Activated naive CD4-positive, alpha-beta T cell treated with anti-CD3 and anti-CD28 coated beads for 36 hours (primary cell): ENCODE results near the gene BRAT1. TPM values are rescaled to one million over a fixed set of nuclear protein-coding genes. Genes with fewer than 3 reads are reported as not detected.

ENCODE experiments used
- CTCF ChIA-PET: fragments of 350-600 bp; sonication (Branson Sonifier 250); formaldehyde crosslinking; loops from one replicate; lab custom pipeline; 2021; ENCODE audit warnings: antibody characterized with exemption; lab: Charles Lee
- DNase-seq: peaks from one replicate; pipeline ENCODE4 v3.0.0-alpha.2; 2020
- H3K27ac Mint-ChIP-seq: one replicate; pipeline ENCODE4 v1.8.0; 2021; ENCODE audit warnings: mild to moderate bottlenecking, mixed read lengths
- H3K27me3 Mint-ChIP-seq: one replicate; pipeline ENCODE4 v1.8.0; 2021; ENCODE audit warnings: low read depth, mixed read lengths
- H3K36me3 Mint-ChIP-seq: one replicate; pipeline ENCODE4 v1.8.0; 2021; ENCODE audit warnings: low read depth, mixed read lengths
- H3K4me1 Mint-ChIP-seq: one replicate; pipeline ENCODE4 v1.8.0; 2021; ENCODE audit warnings: low read depth, mixed read lengths
- H3K4me3 Mint-ChIP-seq: one replicate; pipeline ENCODE4 v1.8.0; 2021; ENCODE audit warnings: mild to moderate bottlenecking, moderate library complexity, mixed read lengths
- H3K9me3 Mint-ChIP-seq: one replicate; pipeline ENCODE4 v1.8.0; 2021; ENCODE audit warnings: mixed read lengths
- intact Hi-C: fragments of 100-400 bp; cut with micrococcal nuclease; formaldehyde crosslinking; loops from one replicate; pipeline ENCODE4 v1.15.1; 2023
- total RNA-seq, 2 experiments: library from RNA; stranded (reverse); gene quantifications; one replicate each; pipeline ENCODE4 v1.2.3, GENCODE V29; 2021

The BRAT1 gene
- total RNA-seq, 2 experiments from 2014 or later, result 26.8 to 27.3 TPM

DNA sequence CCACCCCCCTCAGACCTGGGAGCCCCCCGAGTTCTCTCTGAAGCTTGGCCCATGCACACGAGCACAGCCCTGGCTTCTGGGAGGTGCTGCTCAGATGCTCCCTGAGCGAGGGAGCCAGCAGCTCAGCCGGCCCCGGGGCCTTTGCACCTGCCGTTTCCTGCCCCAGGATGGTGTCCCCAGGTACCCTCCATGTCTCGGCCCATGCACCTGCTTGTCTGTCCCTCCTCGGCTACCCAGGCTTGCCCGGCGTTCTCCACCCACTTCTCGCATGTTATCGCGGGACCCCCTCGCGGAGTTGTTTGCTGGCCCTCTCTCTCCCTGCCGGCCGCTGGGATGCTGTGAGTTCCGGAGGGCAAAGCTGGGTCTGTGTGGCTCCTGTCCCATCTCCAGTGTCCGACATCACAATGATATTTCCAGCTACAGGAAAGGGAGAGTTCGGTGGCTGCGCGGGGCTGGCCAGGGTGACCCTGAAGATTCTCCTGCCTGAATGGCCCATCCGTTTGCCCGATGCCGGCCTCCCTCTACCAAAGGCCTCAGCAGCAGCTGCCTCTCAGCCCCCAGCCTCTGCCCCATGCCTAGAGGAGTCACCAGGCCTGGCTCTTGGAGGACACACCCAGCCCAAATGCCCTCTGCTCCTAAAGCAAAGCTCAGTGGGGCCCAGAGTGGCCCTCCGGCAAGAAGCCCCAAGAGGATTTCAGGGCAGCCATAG is 48.0 kb downstream of the BRAT1 start:
- intact Hi-C loops, result no loop called here
- CTCF ChIA-PET, result interaction anchor here (0.6 kb wide), 2 partner anchors 102 to 174 kb away, joined by 3 read pairs; no protein-coding TSS in a partner anchor
- Mint-ChIP-seq H3K27ac (no peak overlapping the region), H3K27me3 (no peaks in the 10 kb centered on the region), H3K36me3 (no peaks in the 10 kb centered on the region), H3K4me3 (no peak overlapping the region), H3K9me3 (no peaks in the 10 kb centered on the region), H3K4me1 (peaks cover 46% of the 10 kb centered on the region)
- DNase-seq, result no peak

DNA sequence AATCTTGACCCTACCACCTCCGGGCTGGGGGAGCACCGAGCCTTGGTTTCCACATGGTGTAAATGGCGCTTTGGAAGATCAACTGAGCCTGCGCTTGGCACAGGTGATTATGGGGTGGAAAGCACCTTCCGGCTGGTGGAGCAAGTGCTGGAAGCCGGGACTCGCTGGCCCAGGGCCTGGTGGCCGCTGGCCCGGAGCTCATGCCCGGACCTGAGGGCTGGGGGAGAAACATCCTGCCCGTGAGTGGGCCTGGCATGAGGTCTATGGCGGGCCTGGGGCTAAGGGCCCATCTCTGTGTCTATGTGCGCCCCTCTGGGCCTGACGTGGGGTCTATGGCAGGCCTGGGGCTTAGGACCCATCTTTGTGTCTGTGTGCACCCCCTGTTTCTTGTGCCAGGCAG is 49.9 kb downstream of the BRAT1 start:
- Mint-ChIP-seq H3K9me3 (no peaks in the 10 kb centered on the region), H3K4me3 (no peak overlapping the region), H3K36me3 (no peaks in the 10 kb centered on the region), H3K27ac (no peak overlapping the region), H3K27me3 (no peaks in the 10 kb centered on the region), H3K4me1 (peaks cover 27% of the 10 kb centered on the region)
- intact Hi-C loops, result no loop called here
- CTCF ChIA-PET, result no interaction called here
- DNase-seq, result no peak

DNA sequence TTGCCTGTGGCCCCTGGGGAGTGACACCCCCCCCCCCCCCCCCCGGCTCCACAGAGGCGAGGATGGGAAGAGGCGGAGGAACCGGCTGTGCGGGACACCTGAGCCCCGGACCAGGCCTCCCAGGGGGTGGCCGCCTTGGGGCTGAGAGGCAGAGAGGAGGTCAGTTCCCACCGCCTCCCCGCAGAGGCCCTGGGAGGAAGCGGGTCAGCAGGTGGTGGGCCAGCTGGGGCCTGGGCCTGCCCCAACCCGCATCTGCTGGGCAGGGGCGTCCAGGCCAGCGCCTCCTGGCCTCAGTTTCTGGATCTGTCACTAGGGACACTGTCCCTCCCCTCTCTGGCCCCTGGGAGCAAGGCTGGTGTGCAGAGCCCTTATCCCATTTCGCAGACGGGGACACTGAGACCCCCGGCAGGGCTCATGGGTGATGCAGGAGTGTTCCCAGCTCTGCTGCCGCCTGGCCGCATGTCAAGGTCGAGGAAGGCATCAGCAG is 50.4 kb downstream of the BRAT1 start:
- DNase-seq, result no peak
- Mint-ChIP-seq H3K9me3 (no peaks in the 10 kb centered on the region), H3K36me3 (no peaks in the 10 kb centered on the region), H3K27ac (no peak overlapping the region), H3K4me3 (no peak overlapping the region), H3K27me3 (no peaks in the 10 kb centered on the region), H3K4me1 (peaks cover 23% of the 10 kb centered on the region)
- intact Hi-C loops, result no loop called here
- CTCF ChIA-PET, result no interaction called here

DNA sequence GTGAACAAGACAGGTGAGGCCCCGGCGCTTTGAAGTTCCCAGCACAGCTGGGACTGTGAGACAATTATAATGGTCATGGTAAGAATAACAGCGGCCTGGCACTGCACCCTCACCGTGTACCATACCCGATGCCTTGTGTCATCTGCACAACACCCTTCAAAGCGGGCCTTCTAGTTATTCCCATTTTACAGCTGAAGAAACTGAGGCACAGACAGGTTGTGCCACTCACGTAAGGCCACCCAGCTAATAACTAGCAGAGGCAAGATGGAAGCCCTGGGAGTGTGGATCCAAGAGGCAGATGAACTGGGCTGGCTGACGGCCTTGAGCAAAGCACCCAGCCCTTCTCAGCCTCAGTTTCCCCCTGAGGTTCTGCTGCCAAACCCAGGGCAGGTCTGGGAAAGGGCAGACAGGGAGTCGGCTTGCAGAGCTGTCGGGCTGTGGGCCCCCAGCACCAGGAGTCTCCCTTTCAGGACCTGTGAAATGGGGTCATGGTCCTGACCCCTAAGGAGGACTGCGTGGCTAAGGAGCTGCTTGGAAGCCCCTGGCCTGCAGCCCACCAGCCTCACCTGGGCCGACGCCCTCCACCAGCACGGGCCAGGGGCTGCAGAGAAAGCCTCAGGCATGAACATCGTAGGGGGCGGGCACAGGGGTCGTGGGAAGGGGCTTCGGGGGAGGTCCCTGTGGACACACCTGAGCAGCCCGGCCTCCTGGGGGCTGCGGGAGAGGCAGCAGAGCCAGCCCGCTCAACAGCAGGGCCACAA is 51.0 kb downstream of the BRAT1 start:
- Mint-ChIP-seq H3K36me3 (no peaks in the 10 kb centered on the region), H3K27me3 (no peaks in the 10 kb centered on the region), H3K4me3 (no peak overlapping the region), H3K4me1 (peaks cover 16% of the 10 kb centered on the region), H3K27ac (no peak overlapping the region), H3K9me3 (no peaks in the 10 kb centered on the region)
- intact Hi-C loops, result no loop called here
- DNase-seq, result no peak
- CTCF ChIA-PET, result no interaction called here

DNA sequence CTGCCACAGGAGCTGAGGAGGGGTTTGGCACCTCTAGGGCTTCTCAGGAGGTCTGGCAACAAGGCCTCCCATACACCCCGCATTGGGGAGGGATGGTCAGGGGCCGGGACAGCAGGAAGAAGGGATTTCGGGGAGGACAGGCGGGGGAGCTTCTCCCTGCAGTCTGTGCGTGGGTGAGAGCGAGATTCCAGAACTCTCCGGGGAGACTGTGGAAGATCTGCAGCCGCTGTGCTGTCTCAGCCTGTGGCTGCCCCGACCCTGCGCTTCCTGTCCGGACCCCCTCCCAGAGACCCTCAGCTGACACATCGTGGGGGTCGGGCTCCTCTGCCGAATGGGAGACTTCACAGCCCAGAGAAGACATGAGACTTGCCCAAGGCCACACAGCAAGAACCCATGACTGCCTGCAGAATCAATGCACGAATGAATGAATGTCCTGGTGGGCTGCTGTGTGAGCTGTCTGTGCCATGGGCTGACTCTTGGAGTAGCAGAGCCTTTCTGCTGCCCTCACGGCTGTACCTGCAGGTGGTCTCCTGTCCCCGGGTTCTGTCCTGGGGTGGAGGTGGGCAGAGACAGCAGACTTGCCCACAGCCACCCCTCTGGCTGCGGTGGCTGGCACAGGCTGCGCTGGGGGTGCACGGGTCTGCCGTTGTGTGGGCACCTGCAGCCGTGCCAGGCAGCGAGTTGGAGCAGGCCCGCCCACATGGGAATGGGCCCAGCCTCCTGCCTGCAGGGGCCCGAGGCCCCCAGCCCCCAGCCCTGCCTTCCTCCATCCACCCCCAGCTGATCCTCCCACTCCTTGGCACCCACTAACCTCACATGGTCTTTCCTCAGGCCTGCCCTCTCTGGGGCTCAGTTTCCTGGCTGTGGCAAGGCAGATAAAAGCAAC is 52.0 kb downstream of the BRAT1 start:
- no peak overlapping the region for H3K27ac Mint-ChIP-seq
- H3K4me3 Mint-ChIP-seq, result no peak overlapping the region
- no peaks in the 10 kb centered on the region for H3K27me3 Mint-ChIP-seq
- no peaks in the 10 kb centered on the region for H3K9me3 Mint-ChIP-seq
- H3K36me3 Mint-ChIP-seq, result no peaks in the 10 kb centered on the region
- peaks cover 6% of the 10 kb centered on the region for H3K4me1 Mint-ChIP-seq
- CTCF ChIA-PET, result interaction anchor here (1.2 kb wide), 1 partner anchor 34 kb away, joined by 4 read pairs; no protein-coding TSS in a partner anchor
- no peak for DNase-seq
- intact Hi-C loops, result no loop called here

DNA sequence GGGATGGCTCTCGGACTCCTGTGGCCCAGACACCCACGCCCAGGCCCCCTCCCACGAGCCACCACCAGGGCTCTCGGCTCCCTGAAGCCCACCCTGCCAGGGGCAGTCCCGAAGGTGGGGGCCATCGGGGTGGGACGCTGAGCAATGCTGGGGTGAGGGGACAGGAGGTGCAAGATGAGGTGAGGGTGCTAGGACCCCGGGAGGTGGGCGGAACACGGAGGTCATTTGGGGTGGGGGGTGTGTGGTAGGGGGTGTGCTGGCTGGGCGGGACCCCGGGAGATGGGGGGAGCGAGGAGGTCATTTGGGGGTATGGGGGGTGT is 52.7 kb downstream of the BRAT1 start:
- no peaks in the 10 kb centered on the region for H3K27me3 Mint-ChIP-seq
- no peak for DNase-seq
- H3K4me1 Mint-ChIP-seq, result peaks cover under 1% of the 10 kb centered on the region
- no peak overlapping the region for H3K27ac Mint-ChIP-seq
- no peak overlapping the region for H3K4me3 Mint-ChIP-seq
- H3K36me3 Mint-ChIP-seq, result no peaks in the 10 kb centered on the region
- no peaks in the 10 kb centered on the region for H3K9me3 Mint-ChIP-seq
- CTCF ChIA-PET, result interaction anchor here (1.2 kb wide), 1 partner anchor 34 kb away, joined by 4 read pairs; no protein-coding TSS in a partner anchor
- intact Hi-C loops, result no loop called here

DNA sequence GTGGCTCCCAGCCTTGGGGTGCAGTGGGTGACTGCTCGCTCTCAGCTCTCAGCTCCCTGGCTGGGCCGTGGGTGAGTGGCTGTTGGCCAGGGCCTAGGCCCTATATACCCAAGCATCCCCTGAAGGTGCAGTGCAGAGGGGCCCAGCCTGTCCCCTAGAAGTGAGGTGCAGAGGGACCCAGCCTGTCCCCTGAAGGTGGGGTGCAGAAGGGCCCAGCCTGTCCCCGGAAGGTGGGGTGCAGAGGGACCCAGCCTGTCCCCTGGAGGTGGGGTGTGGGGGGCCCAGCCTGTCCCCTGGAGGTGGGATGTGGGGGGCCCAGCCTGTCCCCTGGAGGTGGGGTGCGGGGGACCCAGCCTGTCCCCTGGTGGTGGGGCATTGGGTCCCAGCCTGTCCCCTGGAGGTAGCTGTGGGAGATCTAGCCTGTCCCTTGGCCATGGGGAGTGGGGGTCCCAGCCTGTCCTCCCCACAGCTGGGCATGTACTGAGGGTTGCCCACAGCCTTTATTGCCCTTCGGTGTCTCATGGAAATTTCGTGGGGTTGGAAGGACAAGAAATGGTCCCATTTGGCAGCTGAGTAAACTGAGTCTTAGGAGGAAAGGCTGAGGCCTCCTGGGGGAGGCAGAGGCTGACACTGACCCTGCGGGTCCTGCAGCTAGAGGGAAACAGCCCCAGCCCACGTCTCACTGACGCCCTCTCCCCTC is 53.2 kb downstream of the BRAT1 start:
- H3K4me1 Mint-ChIP-seq, result peaks cover 4% of the 10 kb centered on the region
- no peaks in the 10 kb centered on the region for H3K9me3 Mint-ChIP-seq
- intact Hi-C loops, result no loop called here
- H3K36me3 Mint-ChIP-seq, result no peaks in the 10 kb centered on the region
- no peak overlapping the region for H3K27ac Mint-ChIP-seq
- H3K27me3 Mint-ChIP-seq, result no peaks in the 10 kb centered on the region
- CTCF ChIA-PET, result interaction anchor here (0.7 to 1.8 kb wide), 3 partner anchors 18 to 765 kb away, joined by 3 to 5 read pairs (median 4); no protein-coding TSS in a partner anchor
- no peak overlapping the region for H3K4me3 Mint-ChIP-seq
- no peak for DNase-seq

DNA sequence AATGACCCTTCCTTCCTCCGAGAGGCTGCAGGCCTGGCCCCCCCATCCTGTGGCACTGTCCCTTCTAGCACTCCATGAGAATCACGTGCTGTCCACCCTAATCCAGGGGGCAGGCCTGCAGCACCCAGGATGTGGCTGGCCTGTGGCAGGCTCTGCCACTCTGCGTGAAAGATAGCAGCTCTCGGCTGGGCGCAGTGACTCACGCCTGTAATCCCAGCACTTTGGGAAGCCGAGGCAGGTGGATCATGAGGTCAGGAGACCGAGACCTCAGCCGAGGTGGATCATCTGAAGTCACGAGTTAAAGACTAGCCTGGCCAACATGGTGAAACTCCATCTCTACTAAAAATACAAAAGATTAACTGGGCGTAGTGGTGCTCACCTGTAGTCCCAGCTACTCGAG is 54.6 kb downstream of the BRAT1 start:
- Mint-ChIP-seq H3K36me3 (no peaks in the 10 kb centered on the region), H3K4me3 (no peak overlapping the region), H3K4me1 (peaks cover 4% of the 10 kb centered on the region), H3K9me3 (no peaks in the 10 kb centered on the region), H3K27me3 (peaks cover 5% of the 10 kb centered on the region), H3K27ac (no peak overlapping the region)
- CTCF ChIA-PET, result interaction anchor here (0.7 to 1.8 kb wide), 2 partner anchors 17 to 22 kb away, joined by 4 to 5 read pairs; no protein-coding TSS in a partner anchor
- intact Hi-C loops, result no loop called here
- DNase-seq, result no peak

DNA sequence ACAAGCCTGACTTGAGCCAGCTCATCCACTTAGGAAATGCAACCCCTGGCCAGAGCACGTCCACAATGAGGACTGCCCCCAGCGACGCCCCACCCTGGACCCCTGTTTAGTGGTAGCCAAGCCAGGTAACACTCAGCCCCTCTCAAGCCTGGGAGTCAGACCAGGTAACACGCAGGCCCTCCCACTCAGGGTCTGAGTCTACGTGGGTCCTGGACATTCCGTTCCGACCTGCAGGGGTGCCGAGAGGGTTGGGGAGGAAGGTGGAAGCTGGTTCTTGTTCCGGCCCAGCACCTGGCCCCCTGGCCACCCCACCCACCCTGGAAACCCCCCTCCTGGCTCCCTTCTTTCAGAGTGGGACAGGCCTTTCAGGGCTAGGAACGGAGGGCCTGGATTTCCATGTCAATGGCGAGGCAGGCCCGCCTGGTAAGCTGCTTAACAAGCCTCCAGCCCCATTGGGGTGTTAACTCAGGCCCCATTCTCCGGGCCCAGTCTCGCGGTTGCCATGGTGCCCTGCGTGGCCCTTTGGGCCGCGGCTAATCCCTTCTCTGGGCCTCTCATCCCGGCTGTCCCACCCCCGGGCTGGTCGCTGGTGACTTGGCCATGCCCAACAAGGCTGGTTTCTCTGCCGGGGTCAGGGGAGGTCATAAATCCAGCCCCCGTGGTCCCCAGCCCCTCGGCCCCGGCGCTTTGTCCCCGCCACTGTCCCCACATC is 55.4 kb downstream of the BRAT1 start:
- intact Hi-C loops, result no loop called here
- no peak overlapping the region for H3K4me3 Mint-ChIP-seq
- no peaks in the 10 kb centered on the region for H3K9me3 Mint-ChIP-seq
- H3K27me3 Mint-ChIP-seq, result peaks cover 5% of the 10 kb centered on the region
- no peak for DNase-seq
- peaks cover 4% of the 10 kb centered on the region for H3K4me1 Mint-ChIP-seq
- CTCF ChIA-PET, result interaction anchor here (0.6 kb wide), 1 partner anchor 238 kb away, joined by 3 read pairs; no protein-coding TSS in a partner anchor
- H3K36me3 Mint-ChIP-seq, result no peaks in the 10 kb centered on the region
- H3K27ac Mint-ChIP-seq, result no peak overlapping the region

DNA sequence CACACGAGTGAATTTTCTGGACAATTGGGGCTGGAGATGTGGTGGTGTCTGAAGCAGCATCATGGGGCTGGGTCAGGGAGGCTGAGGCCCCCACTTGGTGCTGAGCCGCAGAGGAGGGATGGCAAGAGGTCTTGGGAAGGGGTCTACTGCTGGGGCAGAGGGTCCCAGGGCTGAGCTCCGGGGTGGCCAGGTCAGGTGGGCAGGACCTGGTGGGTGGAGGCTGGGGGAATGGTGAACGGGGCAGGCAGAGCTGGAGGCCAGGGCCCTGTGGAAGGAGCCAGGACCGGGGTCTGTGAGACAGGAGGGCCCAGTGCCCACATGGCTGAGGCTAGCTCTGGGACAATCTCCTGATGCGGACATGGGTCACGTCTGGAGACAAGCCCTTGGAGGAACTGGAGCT is 56.1 kb downstream of the BRAT1 start:
- peaks cover 4% of the 10 kb centered on the region for H3K4me1 Mint-ChIP-seq
- no peak overlapping the region for H3K4me3 Mint-ChIP-seq
- no peaks in the 10 kb centered on the region for H3K9me3 Mint-ChIP-seq
- peaks cover 5% of the 10 kb centered on the region for H3K27me3 Mint-ChIP-seq
- CTCF ChIA-PET, result interaction anchor here (0.6 to 1.0 kb wide), 2 partner anchors 21 to 238 kb away, joined by 3 read pairs; no protein-coding TSS in a partner anchor
- no peak overlapping the region for H3K27ac Mint-ChIP-seq
- intact Hi-C loops, result no loop called here
- DNase-seq, result no peak
- H3K36me3 Mint-ChIP-seq, result no peaks in the 10 kb centered on the region

DNA sequence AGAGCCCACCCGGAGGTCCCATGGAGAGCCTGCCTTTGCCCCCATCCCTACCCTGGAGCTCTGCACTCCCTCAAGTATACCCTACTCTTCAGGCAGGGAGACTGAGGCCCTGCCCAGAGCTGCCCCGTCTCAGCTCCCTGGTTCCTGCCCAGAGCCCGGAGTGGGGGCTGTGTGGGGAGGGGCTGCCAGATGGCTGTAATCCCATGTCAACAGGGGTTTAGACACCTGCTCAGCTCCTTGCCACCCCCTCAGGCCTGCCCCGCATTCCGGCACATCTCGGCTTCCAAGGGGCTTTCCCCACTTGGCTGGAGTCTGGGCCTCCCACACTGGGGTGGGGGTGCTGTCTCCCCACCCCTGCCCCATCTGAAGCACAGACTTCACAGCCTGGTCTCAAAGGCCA is 56.6 kb downstream of the BRAT1 start:
- CTCF ChIA-PET, result interaction anchor here (0.6 to 1.0 kb wide), 2 partner anchors 21 to 199 kb away, joined by 3 read pairs; no protein-coding TSS in a partner anchor
- no peak overlapping the region for H3K27ac Mint-ChIP-seq
- peaks cover 5% of the 10 kb centered on the region for H3K27me3 Mint-ChIP-seq
- H3K9me3 Mint-ChIP-seq, result no peaks in the 10 kb centered on the region
- H3K4me3 Mint-ChIP-seq, result no peak overlapping the region
- DNase-seq, result no peak
- H3K36me3 Mint-ChIP-seq, result no peaks in the 10 kb centered on the region
- H3K4me1 Mint-ChIP-seq, result peaks cover 4% of the 10 kb centered on the region
- intact Hi-C loops, result no loop called here
